HG02885 (cell line): ENCODE data around the gene R3HDM4.
"Not testable (repeated sequence)": the region's sequence is repeated elsewhere in the genome, so short reads cannot be mapped to it uniquely, and the experiment has no call there.

Source experiments
- ATAC-seq: cut with Tn5 transposase; IDR thresholded peaks from one replicate; pipeline ENCODE4 v1.9.1; 2021; ENCODE audit warnings: mild to moderate bottlenecking; ENCODE audit not compliant: unreplicated experiment, poor library complexity

R3HDM4 gene

DNA sequence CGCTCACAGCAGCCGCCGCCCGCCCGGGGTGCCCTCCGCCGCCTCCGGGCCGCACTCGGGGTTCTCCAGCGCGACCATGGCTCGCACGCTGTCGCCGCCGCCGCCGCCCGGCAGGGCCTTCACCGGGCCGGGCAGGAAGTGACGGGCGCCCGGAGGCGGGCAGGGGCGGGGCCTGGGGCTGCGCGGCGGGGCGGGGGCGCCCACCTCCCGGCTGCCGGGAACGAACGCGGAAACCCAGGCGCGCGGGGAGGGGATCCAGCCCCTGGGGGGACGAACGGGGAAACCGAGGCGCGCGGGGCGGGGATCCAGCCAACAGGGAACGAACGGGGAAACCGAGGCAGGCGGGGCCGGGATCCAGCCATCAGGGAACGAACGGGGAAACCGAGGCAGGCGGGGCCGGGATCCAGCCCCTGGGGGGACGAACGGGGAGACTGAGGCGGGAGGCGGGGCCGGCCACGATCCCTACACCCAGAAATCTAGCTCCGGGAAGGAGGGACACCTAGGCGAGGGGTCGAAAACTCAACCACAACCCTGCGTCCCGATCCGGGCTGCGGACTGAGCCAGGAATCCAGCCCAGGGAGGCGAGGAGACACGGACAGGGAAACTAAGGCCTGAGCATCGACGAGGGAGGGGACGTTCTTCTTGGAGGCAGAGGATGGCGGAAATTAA lies at the start of gene R3HDM4:
TSS of gene R3HDM4 (minus strand) at position 140 of the 669 bp plus-strand sequence. CDS start at position 78, 62 bp downstream.
- peak; percentile 62 for ATAC-seq

DNA sequence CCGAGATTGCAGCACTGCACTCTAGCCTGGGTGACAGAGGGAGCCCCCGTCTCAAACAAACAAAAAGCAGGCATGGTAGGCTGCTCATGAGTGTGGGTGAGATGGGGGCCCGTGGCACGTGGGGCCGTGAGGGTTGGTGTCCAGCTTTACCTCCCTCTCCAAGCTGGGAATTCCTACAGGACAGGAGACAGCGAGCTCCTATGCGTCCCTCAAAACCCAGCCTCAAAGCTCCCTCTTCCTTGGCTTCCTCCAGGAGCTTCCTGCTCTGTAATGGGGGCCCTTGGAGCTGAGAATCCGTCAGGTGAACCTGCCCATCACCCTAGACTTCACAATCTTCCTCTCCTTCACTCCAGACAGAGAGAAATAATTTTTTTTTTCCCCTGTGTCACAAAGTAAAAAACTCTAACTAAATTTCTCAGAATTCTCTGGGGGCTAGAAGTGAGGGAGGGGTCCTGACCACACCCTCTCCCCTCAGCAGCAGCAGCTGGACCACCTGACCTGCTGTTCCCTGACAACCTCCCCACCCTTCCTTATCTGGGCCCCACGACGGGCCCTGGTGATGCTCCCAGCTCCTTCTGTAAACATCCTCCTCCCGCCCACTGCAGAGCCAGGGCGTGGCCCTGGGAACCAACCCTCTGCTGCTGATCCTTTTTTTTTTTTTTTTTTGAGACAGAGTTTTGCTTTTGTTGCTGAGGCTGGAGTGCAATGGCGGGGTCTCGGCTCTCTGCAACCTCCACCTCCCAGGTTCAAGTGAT lies 49.0 kb upstream of the R3HDM4 start:
- ATAC-seq: no peak

DNA sequence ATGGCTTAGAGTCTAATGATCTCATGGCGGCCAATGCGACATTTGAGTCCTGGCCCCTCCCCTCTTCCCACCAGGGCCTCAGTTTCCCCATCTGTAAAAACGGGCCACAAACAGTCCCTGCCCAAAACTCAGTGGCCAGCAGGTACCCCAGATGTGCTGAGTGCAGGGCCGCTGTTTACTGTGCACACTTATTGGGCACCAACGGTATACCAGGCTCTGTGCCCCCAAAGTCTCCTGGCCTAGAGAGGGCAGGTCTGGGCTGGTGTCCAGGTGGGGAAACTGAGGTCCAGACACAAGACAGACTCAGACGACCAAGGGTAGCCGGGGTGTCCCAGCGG lies 47.6 kb upstream of the R3HDM4 start:
- ATAC-seq: no peak

DNA sequence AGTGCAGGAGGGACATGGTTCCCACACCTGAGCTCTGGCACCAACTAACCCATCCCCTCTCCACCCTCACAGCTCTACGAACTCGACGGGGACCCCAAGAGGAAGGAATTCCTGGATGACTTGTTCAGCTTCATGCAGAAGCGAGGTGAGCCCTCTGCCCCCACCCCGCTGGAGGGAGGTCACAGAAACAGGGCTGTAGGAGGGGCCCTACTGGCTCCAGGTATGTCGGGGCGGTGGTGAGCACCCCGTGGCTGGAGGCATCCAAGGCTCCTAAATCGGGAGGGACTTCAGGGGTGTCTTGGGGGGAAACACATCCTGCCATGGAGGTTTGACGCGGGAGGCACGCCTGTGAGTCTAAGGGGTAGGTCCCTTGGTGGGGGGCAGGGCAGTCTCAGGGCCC lies 47.0 kb upstream of the R3HDM4 start:
- no peak for ATAC-seq

DNA sequence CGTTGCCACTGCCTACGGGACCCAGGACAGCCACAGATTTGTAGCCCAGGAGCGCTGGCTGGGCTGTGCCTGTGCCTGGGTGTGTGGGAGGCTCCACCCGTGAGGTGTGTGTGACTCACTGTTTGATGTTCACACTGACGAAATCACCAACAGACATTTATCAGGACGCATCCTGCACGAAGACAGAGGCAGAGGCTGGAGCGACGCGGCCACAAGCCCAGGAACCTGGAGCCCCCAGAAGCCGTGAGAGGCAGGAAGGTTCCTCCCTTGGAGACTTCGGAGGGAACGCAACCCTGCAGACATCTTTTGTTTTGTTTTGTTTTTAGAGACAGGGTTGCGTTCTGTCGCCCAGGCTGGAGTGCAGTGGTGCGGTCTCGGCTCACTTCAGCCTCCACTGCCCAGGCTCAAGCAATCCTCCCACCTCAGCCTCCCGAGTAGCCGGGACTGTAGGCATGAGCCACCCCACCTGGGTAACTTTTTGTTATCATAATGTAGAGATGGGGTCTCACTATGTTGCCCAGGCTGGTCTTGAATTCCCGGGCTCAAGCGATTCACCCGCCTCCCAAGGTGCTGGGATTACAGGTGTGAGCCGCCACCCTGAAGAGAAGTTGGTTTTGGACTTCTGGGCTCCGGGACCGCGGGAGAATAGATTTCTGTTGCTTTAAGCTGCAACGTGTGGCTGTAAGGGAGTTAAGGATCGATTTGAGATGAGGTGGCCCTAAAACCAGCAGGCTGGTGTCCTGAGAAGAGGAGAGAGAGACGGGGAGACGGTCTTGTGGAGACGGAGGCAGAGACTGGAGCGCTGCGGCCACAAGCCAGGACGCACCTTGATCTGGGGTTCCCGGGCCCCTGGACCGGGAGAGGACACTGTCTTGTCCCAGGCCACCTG lies 46.2 kb upstream of the R3HDM4 start:
- ATAC-seq: no peak

DNA sequence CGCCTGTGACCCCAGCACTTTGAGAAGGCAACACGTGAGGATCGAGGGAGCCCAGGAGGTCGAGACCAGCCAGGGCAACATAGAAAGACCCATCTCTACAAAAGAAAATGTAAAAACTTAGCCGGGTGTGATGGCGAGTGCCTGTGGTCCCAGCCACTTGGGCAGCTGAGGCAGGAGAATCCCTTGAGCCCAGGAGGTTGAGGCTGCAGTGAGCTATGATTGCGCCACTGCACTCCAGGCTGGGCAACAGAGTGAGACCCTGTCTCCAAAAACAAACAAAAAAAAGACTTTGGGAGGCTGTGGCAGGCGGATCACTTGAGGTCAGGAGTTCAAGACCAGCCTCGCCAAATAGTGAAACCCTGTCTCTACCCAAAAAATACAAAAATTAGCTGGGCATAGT lies 44.6 kb upstream of the R3HDM4 start:
- ATAC-seq: not testable (repeated sequence)

DNA sequence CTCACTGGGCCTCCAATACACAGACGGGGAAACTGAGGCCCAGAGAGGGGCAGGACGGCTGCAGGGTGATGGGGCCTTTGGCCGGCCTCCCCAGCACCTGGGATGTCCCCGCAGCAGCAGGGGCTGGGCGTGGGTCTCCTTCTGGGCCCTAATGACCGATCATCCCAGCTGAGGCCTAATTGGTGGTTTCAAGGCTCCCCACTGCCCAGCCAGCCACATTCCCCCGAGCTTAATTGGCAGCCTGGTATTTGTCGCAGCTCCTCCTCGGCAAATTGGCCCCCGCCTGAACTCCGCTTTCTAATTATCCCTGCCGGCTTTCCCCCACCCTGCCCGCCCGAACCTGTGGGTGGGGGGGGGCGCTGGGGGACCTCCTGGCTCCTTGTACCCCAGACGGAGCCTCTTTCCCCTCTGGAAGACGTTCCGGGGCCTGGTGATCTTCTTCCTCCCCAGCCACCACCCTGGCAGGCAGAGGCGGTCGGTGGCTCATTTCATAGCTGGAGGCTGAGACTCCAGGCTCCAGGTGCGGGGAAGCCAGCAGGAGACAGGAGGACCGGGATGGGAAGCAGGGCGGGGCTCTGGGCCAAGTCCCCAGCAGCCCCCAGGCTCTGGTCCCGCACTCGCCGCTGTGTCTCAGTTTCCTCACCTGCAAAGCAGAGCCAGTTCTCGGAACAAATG lies 43.9 kb upstream of the R3HDM4 start:
- no peak for ATAC-seq

DNA sequence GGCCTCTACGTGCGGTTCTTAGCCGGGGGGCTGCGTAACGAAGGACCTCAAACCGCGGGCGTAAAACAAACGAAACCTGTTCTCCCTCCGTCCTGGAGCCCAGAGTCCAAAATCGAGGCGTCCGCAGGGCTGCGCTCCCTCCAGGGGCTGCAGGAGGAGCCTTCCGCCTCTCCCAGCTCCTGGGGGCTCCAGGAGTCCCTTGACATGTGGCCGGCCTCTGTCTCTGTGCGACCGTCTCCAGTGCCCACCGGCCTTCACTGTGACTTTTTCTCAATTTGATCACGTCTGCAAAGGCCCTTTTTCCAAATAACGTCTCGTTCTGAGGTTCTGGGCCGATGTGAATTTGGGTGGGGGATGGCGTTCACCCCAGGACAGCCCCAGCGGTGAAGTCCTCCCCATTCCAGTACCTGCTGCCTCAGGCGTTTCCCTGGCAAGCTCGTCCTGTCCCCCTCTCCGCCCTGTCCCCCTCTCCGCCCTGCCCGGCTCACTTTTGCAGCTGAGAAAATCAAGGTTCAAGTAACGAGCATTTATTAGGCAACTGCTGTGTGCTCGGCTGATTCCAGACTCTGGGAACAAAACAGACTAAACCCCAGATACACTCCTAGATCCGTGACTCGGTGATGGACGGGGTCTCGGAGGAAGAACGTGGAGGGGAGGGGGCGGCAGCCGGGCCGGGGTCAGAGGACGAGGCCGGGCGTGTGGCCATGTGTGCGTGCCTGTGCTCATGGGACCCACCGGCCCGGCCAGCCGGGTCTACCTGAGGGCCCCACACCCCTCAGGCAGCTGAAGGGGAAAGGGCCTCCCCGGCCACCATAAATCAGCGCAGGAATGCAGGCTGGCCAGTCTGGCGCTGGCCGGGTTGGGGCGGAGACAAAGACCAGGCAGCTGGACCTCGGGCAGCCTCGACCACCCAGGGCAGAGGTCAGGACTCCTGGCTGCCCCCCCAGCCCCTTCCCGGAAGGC lies 43.1 kb upstream of the R3HDM4 start:
- ATAC-seq: no peak

DNA sequence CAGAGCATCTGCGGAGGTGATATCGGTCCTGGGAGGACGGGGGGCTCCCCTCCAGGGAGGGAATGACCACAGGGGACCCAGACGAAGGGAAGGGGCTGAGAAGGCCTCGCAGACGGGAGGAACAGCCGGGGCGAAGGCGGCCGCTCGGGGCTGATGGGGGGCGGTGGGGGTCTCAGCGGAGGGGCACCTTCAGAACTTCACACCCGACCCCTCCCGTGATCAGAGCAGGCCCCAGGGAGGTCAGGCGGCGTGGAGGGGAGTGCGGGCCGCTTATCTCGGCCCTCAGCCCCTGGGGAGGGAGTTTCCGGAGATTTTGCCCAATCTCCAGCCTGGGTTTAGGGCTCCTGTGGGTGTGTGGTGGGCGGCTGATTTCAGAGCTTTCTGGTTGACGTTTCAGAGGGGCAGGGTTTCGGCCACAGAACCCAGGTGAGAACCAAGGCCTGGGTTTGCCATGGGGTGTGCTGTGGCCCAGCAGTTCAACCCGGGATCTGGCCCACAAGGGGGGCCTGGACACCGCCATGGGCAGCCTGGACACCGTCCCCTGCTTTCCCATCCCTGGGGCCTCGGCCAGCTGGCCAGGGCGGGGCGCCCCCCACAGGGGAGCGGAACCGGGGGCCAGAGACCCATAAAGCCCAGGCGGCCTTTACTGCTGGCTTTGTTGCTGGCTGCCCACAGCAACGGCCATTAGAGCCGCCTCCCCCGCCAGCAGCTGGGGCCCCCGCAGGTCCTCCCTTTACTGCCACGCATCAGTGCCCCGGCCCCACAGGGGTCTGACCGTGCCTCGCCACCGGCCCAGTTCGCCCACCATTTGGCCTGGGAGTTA lies 41.9 kb upstream of the R3HDM4 start:
- ATAC-seq: peak; percentile 58

DNA sequence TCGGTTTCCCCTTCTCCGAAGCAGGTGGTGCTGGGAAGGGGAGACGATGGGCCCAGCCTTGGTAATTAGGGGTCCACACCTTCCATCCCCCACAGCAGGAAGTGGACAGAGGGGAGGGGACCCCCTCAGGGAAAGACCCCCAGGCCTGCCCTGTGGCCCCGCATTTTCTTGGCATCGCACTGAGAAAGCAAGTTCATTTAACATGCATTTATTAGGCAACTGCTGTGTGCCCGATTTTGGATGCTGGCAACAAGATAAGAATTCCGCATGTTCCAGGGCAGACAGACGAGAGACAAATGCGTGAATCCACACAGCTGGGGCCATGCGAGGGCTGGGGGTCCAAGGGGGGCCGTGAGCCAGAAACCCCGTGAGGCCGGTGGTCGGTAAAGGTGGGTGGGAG lies 41.3 kb upstream of the R3HDM4 start:
- ATAC-seq: no peak

DNA sequence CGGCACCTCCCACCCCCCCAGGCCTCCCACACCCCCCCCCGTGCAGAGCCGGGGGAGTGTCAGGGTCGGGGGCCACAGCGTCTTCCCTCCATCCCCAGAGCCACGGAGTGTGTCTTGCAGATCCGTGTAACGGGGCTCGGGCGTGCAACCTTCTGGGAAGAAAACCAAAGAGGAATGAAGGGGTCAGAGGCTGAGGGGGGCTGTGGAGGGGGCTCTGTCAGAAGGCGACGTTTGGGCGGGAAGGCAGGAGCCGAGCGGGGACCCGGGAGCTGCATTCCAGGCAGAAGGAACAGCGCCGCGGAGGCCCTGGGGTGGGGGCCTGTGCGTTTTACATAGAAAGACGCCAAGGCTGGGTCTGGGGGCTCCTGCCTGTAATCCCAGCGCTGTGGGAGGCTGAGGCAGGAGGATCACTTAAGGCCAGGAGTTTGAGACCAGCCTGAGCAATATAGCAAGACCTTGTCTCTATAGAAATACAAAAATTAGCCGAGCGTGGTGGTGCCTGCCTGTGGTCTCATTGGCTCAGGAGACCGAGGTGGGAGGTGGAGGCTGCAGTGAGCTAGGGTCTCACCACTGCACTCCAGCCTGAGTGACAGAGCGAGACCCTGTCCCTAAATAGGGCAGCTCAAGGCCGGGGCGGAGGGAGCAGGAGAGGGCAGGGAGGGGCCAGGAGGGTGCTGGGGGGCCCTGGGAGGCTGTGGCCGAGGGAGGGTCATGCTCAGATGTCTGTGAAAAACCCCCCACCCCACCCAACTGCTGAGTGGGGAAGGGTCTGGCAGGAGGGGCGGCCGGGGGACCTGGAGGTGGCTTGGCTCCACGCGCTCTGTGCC lies 40.6 kb upstream of the R3HDM4 start:
- no peak for ATAC-seq

DNA sequence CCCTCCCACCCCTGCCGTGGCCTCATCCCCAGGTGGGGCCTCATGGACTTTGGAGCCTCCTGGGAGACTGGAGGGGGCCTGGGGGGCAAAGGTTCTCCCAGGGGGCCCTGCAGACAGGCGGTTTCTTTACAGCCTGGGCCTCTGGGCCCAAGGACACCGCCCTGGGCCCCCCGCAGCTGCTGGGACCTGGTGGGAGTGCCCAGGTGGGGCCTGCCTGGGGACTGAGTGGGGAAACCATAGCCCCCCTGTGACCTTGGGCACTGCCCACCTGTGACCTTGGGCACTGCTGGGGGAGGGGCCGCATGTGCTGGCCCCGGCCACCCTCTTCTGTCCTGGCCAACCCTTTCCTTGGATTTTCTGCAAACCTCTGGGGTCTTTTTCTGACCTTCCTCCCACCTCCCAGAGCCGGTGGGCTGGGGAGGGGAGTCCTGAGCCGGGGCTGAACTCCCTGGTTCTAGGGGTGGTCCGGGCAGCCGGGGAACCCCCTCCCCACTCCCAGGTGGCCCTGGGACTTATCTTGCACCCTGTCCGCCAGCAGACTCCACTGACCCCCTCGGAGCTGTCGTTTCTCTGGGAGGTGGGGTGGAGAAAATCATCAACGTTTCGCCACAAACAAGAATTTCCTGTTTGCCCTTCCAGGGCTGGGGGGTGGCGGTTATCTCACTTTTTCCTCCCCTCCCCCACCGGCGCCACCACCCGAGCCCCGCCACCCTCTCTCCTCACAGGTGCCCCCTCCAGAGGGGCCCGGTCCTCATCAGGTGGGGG lies 39.8 kb upstream of the R3HDM4 start:
- ATAC-seq: no peak

DNA sequence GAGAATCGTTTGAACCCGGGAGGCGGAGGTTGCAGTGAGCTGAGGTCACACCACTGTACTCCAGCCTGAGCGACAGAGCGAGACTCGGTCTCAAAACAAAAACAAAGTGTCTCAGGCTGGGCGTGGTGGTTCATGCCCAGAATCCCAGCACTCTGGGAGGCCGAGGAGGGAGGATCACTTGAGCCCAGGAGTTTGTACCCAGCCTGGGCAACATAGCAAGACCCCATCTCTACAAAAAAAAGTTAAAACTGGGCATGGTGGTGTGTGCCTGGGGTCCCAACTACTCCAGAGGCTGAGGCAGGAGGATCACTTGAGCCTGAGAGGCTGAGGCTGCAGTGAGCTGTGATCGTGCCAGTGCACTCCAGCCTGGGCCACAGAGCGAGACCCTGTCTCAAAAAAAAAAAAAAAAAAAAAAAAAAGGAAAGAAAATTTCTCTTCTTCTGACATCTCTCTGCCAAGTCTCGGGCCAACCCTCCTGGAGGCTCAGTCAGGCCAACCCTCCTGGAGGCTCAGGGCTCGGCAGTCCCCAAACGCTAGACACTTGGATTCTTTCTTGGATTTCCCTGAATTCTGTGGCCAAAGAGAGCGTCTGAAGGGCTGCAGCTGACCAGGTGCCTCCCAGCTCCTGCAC lies 39.1 kb upstream of the R3HDM4 start:
- no peak for ATAC-seq

DNA sequence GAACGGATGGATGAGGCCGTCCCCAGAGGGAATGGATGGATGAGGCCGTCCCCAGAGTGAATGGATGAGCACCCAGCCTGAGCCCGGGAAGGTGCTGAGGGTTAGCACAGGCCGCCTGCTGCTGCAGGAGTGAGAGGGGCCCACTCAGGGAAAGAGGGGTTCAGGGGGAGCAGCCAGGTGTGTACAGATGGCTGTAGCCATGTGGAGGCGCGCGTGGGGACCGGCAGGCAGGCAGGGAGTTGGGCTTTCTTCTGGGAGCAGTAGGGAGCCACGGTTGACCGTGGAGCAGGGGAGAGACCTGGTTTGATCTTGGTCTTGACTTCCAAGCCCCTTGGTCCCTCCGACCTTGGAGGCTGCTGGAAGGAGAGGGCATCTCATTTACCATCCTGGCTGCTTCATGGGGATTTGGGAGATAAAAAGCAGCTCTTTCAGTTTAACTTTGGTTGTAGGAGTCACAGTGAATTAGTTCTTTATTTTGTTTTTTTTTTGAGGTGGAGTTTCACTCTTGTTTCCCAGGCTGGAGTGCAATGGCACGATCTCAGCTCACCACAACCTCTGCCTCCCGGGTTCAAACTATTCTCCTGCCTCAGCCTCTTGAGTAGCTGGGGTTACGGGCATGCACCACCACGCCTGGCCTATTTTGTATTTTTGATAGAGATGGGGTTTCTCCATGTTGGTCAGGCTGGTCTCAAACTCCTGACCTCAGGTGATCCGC lies 37.5 kb upstream of the R3HDM4 start:
- ATAC-seq: no peak

DNA sequence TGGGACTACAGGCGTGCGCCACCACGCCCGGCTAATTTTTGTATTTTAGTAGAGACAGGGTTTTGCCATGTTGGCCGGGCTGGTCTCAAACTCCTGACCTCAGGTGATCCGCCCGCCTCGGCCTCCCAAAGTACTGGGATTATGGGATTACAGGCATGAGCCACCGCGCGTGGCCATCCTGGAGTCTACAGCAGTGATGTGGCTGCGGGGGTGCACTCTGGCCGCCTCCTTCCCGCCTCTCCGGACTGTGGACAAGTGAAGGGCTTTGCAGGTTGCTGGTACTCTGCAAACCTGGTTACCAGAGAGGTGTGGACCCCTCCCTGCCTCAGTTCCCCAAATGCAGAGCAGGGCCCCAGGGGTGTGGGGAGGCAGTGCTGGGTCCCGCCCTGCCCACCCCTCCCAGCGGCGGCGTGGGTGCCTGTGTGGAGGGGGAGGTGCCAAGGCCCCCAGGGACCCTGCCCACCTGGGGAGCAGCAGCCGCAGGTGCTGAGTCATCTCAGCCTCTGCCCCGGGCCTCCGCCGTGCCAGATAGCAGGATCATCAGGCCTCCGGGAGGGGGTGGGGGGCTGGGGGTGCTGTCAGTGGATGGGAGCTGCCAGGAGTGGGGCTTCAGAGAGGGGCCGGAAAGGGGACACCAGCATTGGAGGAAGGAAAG lies 36.0 kb upstream of the R3HDM4 start:
- ATAC-seq: no peak
